ENCODE results near the gene GPT2.

DNA sequence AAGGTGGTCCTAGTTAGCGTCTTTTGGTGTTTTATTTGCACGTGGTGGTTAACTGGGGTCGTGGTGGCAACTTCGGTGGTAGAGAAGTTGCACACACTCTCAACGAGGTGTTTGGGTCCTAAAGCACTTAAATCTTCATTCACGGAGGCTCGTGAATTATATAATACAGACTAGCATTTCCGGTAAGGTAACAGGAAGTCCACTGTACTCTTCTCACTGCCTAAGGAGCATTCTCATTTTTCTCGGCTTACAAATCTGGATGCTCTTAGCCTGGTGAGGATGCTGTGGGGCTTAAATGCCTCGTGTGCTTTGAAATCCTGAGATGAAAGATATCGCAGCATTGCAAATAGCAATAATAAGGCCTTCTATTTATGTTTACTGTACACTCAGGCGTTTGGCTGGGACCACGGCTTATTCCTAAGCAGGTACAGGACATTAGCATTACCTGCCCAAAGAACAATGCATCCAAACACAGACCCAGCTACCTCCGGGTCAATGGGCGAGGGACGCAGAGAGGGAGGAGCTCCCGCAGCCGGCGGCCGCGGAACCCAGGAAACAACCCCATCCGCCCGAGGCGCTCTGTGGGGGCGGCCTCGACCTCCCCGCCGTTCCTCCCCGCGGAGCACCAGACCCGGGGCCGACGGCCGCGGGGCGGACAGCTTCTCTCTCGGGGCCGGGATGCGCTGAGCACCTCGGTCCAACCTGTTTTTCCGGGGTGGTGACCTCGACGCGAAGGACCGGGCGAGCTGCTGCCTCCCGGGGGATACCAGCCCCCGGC, 88.5 kb downstream of the GPT2 start:
- TF ChIP-seq, protein P1, sequence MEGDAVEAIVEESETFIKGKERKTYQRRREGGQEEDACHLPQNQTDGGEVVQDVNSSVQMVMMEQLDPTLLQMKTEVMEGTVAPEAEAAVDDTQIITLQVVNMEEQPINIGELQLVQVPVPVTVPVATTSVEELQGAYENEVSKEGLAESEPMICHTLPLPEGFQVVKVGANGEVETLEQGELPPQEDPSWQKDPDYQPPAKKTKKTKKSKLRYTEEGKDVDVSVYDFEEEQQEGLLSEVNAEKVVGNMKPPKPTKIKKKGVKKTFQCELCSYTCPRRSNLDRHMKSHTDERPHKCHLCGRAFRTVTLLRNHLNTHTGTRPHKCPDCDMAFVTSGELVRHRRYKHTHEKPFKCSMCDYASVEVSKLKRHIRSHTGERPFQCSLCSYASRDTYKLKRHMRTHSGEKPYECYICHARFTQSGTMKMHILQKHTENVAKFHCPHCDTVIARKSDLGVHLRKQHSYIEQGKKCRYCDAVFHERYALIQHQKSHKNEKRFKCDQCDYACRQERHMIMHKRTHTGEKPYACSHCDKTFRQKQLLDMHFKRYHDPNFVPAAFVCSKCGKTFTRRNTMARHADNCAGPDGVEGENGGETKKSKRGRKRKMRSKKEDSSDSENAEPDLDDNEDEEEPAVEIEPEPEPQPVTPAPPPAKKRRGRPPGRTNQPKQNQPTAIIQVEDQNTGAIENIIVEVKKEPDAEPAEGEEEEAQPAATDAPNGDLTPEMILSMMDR (conservative IDR thresholded peaks at IDR 0.05 in 1 of 2, IDR thresholded peaks at IDR 0.05 in 1 of 2; ENCODE audit: extremely low read depth in 1 of 2, insufficient read depth in 1 of 2, low read depth in 1 of 2, low read length in 2 of 2): no peak
- TF ChIP-seq EZH2 (IDR thresholded peaks at IDR 0.05; ENCODE audit: borderline replicate concordance, low read length): no peak

All from mammary epithelial cell (primary cell).